GM18505 (cell line): Measurements from ENCODE around the gene CRISP2.

Source experiments
- ATAC-seq: cut with Tn5 transposase; IDR thresholded peaks from one replicate; pipeline ENCODE4 v1.9.1; 2021; ENCODE audit not compliant: unreplicated experiment
- POLR2A ChIP-seq: IDR thresholded peaks from 4 replicates; pipeline ENCODE4 v1.6.1; 2011; ENCODE audit warnings: borderline replicate concordance; ENCODE audit not compliant: insufficient read depth, insufficient read length; ENCODE audit errors: extremely low read depth

The CRISP2 gene

GRCh38 chr6:49646942-49647341 lies 66.4 kb downstream of the CRISP2 start:
- ATAC-seq, result no peak
- TF ChIP-seq POLR2A, result no peak

GRCh38 chr6:49646130-49646824 lies 67.1 kb downstream of the CRISP2 start:
- TF ChIP-seq POLR2A, result no peak
- no peak for ATAC-seq

GRCh38 chr6:49645139-49645538 lies 68.2 kb downstream of the CRISP2 start:
- no peak for TF ChIP-seq POLR2A
- no peak for ATAC-seq
